ENCODE results near the gene KCTD20. TPM values are rescaled to one million over a fixed set of nuclear protein-coding genes. Genes with fewer than 3 reads are reported as not detected.

Gene KCTD20
- total RNA-seq, 6 donors from 2014 or later: 30.4 to 41.7 (median 36.7) TPM

DNA sequence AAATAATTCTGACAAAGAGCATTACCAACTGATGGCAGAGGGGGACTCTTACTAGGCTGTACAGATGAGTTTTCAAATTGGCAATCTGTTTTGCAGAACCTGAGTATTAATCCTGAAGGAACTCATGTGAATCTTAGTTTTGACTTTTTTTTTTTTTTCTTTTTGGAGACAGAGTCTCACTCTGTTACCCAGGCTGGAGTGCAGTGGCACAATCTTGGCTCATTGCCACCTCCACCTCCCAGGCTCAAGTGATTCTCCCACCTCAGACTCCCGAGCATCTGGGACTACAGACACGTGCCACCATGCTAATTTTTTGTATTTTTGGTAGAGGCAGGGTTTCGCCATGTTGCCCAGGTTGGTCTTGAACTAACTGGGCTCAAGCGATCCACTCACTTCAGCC is 49.3 kb downstream of the KCTD20 start:
- Histone ChIP-seq H3K4me1 (peaks cover 0 to 16% (median 6%) of the 10 kb centered on the region in 4 donors), H3K36me3 (peaks cover 10 to 64% (median 25%) of the 10 kb centered on the region in 4 donors), H3K4me3 (no peak overlapping the region), H3K9me3 (no peaks in the 10 kb centered on the region), H3K27ac (no peak overlapping the region), H3K27me3 (no peaks in the 10 kb centered on the region)
- DNase-seq (no peak), ATAC-seq (ENCODE audit: low FRiP score in 2 of 2) (no peak)
- TF ChIP-seq, protein P1, sequence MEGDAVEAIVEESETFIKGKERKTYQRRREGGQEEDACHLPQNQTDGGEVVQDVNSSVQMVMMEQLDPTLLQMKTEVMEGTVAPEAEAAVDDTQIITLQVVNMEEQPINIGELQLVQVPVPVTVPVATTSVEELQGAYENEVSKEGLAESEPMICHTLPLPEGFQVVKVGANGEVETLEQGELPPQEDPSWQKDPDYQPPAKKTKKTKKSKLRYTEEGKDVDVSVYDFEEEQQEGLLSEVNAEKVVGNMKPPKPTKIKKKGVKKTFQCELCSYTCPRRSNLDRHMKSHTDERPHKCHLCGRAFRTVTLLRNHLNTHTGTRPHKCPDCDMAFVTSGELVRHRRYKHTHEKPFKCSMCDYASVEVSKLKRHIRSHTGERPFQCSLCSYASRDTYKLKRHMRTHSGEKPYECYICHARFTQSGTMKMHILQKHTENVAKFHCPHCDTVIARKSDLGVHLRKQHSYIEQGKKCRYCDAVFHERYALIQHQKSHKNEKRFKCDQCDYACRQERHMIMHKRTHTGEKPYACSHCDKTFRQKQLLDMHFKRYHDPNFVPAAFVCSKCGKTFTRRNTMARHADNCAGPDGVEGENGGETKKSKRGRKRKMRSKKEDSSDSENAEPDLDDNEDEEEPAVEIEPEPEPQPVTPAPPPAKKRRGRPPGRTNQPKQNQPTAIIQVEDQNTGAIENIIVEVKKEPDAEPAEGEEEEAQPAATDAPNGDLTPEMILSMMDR (IDR thresholded peaks at IDR 0.05): no peak
- TF ChIP-seq POLR2AphosphoS5 (IDR thresholded peaks at IDR 0.05) (no peak), EP300 (IDR thresholded peaks at IDR 0.05) (no peak), POLR2A (IDR thresholded peaks at IDR 0.05) (no peak)
- 82 to 93% methylated on average over 4 of the region's 4 CpGs for WGBS, 2 donors

DNA sequence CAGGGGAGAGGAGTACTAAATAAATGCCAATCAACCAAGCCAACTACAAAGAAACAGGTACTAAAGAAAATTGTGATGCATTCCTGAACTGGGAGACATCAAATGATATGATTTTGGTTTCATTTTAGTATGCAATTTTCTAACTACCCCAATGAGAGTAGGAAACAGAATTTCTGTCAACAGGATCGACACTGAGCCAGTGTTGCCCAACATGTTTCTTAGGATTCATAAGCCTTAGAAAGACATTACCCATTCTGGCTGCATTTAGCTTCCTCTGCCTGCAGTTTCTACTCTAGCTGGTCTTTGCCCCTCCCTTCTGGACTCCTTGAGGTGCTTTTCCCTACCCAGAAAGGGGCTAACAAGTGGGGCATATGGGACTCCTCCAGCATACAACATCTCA is 49.8 kb downstream of the KCTD20 start:
- 53 to 92% methylated on average over 1 of the region's 1 CpG for WGBS, 2 donors
- H3K27ac ChIP-seq: peak overlapping the region in 1 of 4 donors; percentile 75
- H3K4me1 ChIP-seq: peaks cover 0 to 16% (median 6%) of the 10 kb centered on the region in 4 donors
- H3K36me3 ChIP-seq: peaks cover 8 to 64% (median 25%) of the 10 kb centered on the region in 4 donors
- no peak overlapping the region for H3K4me3 ChIP-seq
- no peaks in the 10 kb centered on the region for H3K27me3 ChIP-seq
- DNase-seq (no peak), ATAC-seq (ENCODE audit: low FRiP score in 2 of 2) (no peak)
- TF ChIP-seq EP300 (IDR thresholded peaks at IDR 0.05): no peak
- no peak for TF ChIP-seq POLR2A (IDR thresholded peaks at IDR 0.05)
- TF ChIP-seq, protein P1 (IDR thresholded peaks at IDR 0.05): no peak
- TF ChIP-seq POLR2AphosphoS5 (IDR thresholded peaks at IDR 0.05): no peak
- no peaks in the 10 kb centered on the region for H3K9me3 ChIP-seq

DNA sequence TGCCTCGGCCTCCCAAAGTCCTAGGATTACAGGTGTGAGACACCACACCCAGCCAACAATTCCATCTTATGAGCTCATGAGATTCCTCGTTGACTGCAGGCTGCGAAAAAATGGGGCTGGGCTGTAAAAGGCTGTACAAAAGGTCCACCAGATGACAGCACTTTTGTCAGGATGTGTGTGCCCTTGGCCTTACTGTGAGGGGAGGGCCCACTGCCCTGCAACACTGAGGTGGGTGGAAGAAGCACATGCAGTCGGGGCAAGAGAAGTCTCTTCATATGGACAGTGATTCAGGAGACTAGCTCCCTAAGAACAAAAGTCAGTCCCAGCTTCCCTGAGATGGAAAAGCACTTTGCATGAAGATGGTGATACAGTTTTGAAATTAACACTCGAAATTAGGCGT is 50.5 kb downstream of the KCTD20 start:
- ATAC-seq (ENCODE audit: low FRiP score in 2 of 2): no peak
- H3K36me3 ChIP-seq: peaks cover 8 to 63% (median 26%) of the 10 kb centered on the region in 4 donors

GRCh38 chr6:36493859-36494258 is 51.1 kb downstream of the KCTD20 start:
- Histone ChIP-seq H3K9me3 (no peaks in the 10 kb centered on the region), H3K4me3 (no peak overlapping the region), H3K4me1 (peaks cover 0 to 16% (median 6%) of the 10 kb centered on the region in 4 donors), H3K27ac (peak overlapping the region in 3 of 4 donors; percentile 7 to 75 (median 53)), H3K36me3 (peaks cover 8 to 62% (median 28%) of the 10 kb centered on the region in 4 donors), H3K27me3 (no peaks in the 10 kb centered on the region)
- ATAC-seq (ENCODE audit: low FRiP score in 2 of 2) (peak in 1 of 2 donors; percentile 65), DNase-seq (peak in 1 of 2 donors; percentile 31)
- TF ChIP-seq POLR2AphosphoS5 (IDR thresholded peaks at IDR 0.05) (peak in 1 of 2 donors; percentile 12), EP300 (IDR thresholded peaks at IDR 0.05) (no peak)
- WGBS, 2 donors: 51 to 67% methylated on average over 2 of the region's 2 CpGs

More for the DNA sequence above, 50.5 kb downstream of the KCTD20 start:
- Histone ChIP-seq H3K4me3 (no peak overlapping the region), H3K4me1 (peaks cover 0 to 16% (median 6%) of the 10 kb centered on the region in 4 donors), H3K27me3 (no peaks in the 10 kb centered on the region), H3K9me3 (no peaks in the 10 kb centered on the region), H3K27ac (peak overlapping the region in 3 of 4 donors; percentile 7 to 75 (median 53))
- 82 to 88% methylated on average over 6 of the region's 6 CpGs for WGBS, 2 donors
- TF ChIP-seq, protein P1 (IDR thresholded peaks at IDR 0.05): no peak
- no peak for TF ChIP-seq EP300 (IDR thresholded peaks at IDR 0.05)
- TF ChIP-seq POLR2A (IDR thresholded peaks at IDR 0.05): no peak
- no peak for TF ChIP-seq POLR2AphosphoS5 (IDR thresholded peaks at IDR 0.05)
- no peak for DNase-seq

GRCh38 chr6:36495086-36495485 is 52.3 kb downstream of the KCTD20 start:
- Histone ChIP-seq H3K27ac (peak overlapping the region in 1 of 4 donors; percentile 57), H3K36me3 (peaks cover 8 to 64% (median 31%) of the 10 kb centered on the region in 4 donors), H3K27me3 (no peaks in the 10 kb centered on the region), H3K4me1 (peaks cover 0 to 16% (median 6%) of the 10 kb centered on the region in 4 donors), H3K4me3 (no peak overlapping the region), H3K9me3 (no peaks in the 10 kb centered on the region)
- ATAC-seq (ENCODE audit: low FRiP score in 2 of 2): no peak
- no peak for DNase-seq
- 94 to 95% methylated on average over 5 of the region's 5 CpGs for WGBS, 2 donors
- TF ChIP-seq POLR2A (IDR thresholded peaks at IDR 0.05): no peak
- no peak for TF ChIP-seq POLR2AphosphoS5 (IDR thresholded peaks at IDR 0.05)
- no peak for TF ChIP-seq EP300 (IDR thresholded peaks at IDR 0.05)
- TF ChIP-seq, protein P1 (IDR thresholded peaks at IDR 0.05): no peak
